HepG2 (cell line): ENCODE results near the gene MTHFD2. TPM values are rescaled to one million over a fixed set of nuclear protein-coding genes. Genes with fewer than 3 reads are reported as not detected.

ENCODE experiments used
- BORCS8-MEF2B ChIP-seq: sonication (generic); formaldehyde crosslinking; IDR thresholded peaks from 2 replicates; pipeline ENCODE4 v1.8.0; 2022; ENCODE audit warnings: mild to moderate bottlenecking, missing genetic modification reagents
- CCDC6 ChIP-seq: sonication (generic); formaldehyde crosslinking; IDR thresholded peaks from 2 replicates; pipeline ENCODE4 v1.8.1; 2022; ENCODE audit warnings: mild to moderate bottlenecking, missing genetic modification reagents, moderate library complexity
- DNMT1 ChIP-seq: sonication (generic); formaldehyde crosslinking; IDR thresholded peaks from 2 replicates; pipeline ENCODE4 v1.5.1; 2020; ENCODE audit warnings: mild to moderate bottlenecking, missing genetic modification reagents
- GPBP1L1 ChIP-seq: sonication (generic); formaldehyde crosslinking; IDR thresholded peaks from 2 replicates; pipeline ENCODE4 v1.5.0; 2020; ENCODE audit warnings: mild to moderate bottlenecking, missing genetic modification reagents
- HNF1B ChIP-seq: sonication (generic); formaldehyde crosslinking; IDR thresholded peaks from 2 replicates; pipeline ENCODE4 v1.5.1; 2020; ENCODE audit warnings: mild to moderate bottlenecking, moderate library complexity, missing genetic modification reagents
- HOMEZ ChIP-seq: IDR thresholded peaks from 2 replicates; pipeline ENCODE4 v1.6.1; 2016; ENCODE audit warnings: low read depth
- PBX3 ChIP-seq: sonication (generic); formaldehyde crosslinking; IDR thresholded peaks from 2 replicates; pipeline ENCODE4 v1.8.1; 2023; ENCODE audit warnings: missing genetic modification reagents, inconsistent platforms, borderline replicate concordance
- STAG1 ChIP-seq: sonication (generic); formaldehyde crosslinking; IDR thresholded peaks from 2 replicates; pipeline ENCODE4 v1.4.0; 2020; ENCODE audit warnings: missing genetic modification reagents
- TCF7 ChIP-seq: sonication (generic); IDR thresholded peaks from 2 replicates; pipeline ENCODE4 v1.6.1; 2016; ENCODE audit warnings: antibody characterized with exemption, low read depth
- TFE3 ChIP-seq: IDR thresholded peaks from 2 replicates; pipeline ENCODE4 v1.6.1; 2016
- ZBTB26 ChIP-seq: IDR thresholded peaks from 2 replicates; pipeline ENCODE4 v1.6.1; 2016; ENCODE audit warnings: missing compliant biosample characterization, missing genetic modification reagents, borderline replicate concordance
- ZNF143 ChIP-seq: sonication (generic); formaldehyde crosslinking; IDR thresholded peaks from 2 replicates; pipeline ENCODE4 v1.4.0; 2020; ENCODE audit warnings: missing genetic modification reagents
- ZNF33A ChIP-seq: sonication (generic); formaldehyde crosslinking; IDR thresholded peaks from 2 replicates; pipeline ENCODE4 v1.5.1; 2020; ENCODE audit warnings: missing genetic modification reagents, mild to moderate bottlenecking, moderate library complexity, borderline replicate concordance
- ZNF557 ChIP-seq: sonication (generic); formaldehyde crosslinking; IDR thresholded peaks from 2 replicates; pipeline ENCODE4 v1.4.0; 2020; ENCODE audit warnings: missing genetic modification reagents
- ZNF629 ChIP-seq: sonication (generic); formaldehyde crosslinking; conservative IDR thresholded peaks from 2 replicates; pipeline ENCODE4 v1.5.0; 2020; ENCODE audit warnings: missing genetic modification reagents
- ZSCAN9 ChIP-seq: IDR thresholded peaks from 2 replicates; pipeline ENCODE4 v1.6.1; 2016; ENCODE audit warnings: borderline replicate concordance
- polyA plus RNA-seq, 8 experiments: library from polyadenylated mRNA; depleted of rRNA in 3 of 8; stranded (reverse) in 7 of 8; unstranded in 1 of 8; fragments of >200 nt; fragmentation: Illumina TruSeq in 4 of 8; extraction: Trizol in 4 of 8; gene quantifications; 2 replicates each; pipeline versions ENCODE4 v1.2.1 to v1.2.3, GENCODE V29; 2011 to 2016; ENCODE audit warnings: low read depth in 4 of 8, missing spikeins in 1 of 8, mixed read lengths in 1 of 8; ENCODE audit not compliant: insufficient read depth in 1 of 8
- total RNA-seq, 5 experiments: library from RNA; depleted of rRNA; stranded (reverse); fragments of >200 nt; fragmentation: Illumina TruSeq; extraction: Trizol; gene quantifications; 2 replicates each; pipeline ENCODE4 v1.2.3, GENCODE V29; 2016; ENCODE audit warnings: low read depth in 1 of 5
- TF ChIP-seq, protein P1 (sequence below): sonication (generic); formaldehyde crosslinking; IDR thresholded peaks from 2 replicates; pipeline ENCODE4 v1.4.0; 2020; ENCODE audit warnings: missing genetic modification reagents
- TF ChIP-seq, protein P2 (sequence below): sonication (generic); formaldehyde crosslinking; IDR thresholded peaks from 2 replicates; pipeline ENCODE4 v1.4.0; 2020; ENCODE audit warnings: mild to moderate bottlenecking, missing genetic modification reagents

Gene MTHFD2
- total and polyA plus RNA-seq, 2 of the 13 experiments (the other 11 are each of a cell fraction or from before 2014, with no cell fraction given) = 188 to 269 TPM

DNA sequence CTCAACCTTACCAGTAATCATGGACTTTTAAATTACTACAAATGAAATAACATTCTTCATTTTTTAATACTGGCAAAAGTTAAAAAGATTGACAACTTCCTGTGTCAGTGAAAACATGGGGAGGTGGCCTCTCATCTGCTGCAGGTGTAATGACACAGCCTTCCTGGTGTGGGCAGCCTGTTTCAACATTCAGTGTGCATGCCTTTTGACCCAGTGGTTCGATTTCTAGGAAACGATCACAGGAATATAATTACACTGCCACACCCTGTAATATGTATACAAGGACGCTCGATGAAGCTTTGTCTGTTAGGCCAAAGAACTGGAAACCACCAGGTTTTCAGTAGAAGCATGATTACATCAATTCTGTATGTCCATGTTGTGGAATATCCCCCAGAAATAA is 68.7 kb downstream of the MTHFD2 start (continued):
- no peak for TF ChIP-seq ZNF143 (CRISPR knock-in tag)
- 0 out of 2 replicates have a peak, but pooled peaks have one; percentile 43 for TF ChIP-seq HOMEZ (CRISPR knock-in tag)
- TF ChIP-seq TFE3 (CRISPR knock-in tag) = no peak
- TF ChIP-seq TCF7 = no peak
- TF ChIP-seq ZSCAN9 (CRISPR knock-in tag) = no peak
- no peak for TF ChIP-seq PBX3
- no peak for TF ChIP-seq DNMT1 (CRISPR knock-in tag)
- TF ChIP-seq, protein P1, sequence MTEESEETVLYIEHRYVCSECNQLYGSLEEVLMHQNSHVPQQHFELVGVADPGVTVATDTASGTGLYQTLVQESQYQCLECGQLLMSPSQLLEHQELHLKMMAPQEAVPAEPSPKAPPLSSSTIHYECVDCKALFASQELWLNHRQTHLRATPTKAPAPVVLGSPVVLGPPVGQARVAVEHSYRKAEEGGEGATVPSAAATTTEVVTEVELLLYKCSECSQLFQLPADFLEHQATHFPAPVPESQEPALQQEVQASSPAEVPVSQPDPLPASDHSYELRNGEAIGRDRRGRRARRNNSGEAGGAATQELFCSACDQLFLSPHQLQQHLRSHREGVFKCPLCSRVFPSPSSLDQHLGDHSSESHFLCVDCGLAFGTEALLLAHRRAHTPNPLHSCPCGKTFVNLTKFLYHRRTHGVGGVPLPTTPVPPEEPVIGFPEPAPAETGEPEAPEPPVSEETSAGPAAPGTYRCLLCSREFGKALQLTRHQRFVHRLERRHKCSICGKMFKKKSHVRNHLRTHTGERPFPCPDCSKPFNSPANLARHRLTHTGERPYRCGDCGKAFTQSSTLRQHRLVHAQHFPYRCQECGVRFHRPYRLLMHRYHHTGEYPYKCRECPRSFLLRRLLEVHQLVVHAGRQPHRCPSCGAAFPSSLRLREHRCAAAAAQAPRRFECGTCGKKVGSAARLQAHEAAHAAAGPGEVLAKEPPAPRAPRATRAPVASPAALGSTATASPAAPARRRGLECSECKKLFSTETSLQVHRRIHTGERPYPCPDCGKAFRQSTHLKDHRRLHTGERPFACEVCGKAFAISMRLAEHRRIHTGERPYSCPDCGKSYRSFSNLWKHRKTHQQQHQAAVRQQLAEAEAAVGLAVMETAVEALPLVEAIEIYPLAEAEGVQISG = 0 out of 2 replicates have a peak, but pooled peaks have one; percentile 15
- TF ChIP-seq CCDC6 = no peak
- TF ChIP-seq, protein P2, sequence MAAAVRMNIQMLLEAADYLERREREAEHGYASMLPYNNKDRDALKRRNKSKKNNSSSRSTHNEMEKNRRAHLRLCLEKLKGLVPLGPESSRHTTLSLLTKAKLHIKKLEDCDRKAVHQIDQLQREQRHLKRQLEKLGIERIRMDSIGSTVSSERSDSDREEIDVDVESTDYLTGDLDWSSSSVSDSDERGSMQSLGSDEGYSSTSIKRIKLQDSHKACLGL (CRISPR knock-in tag) = no peak
- TF ChIP-seq ZNF557 (CRISPR knock-in tag) = no peak
- peak; percentile 75 for TF ChIP-seq STAG1 (CRISPR knock-in tag)
- no peak for TF ChIP-seq GPBP1L1 (CRISPR knock-in tag)
- TF ChIP-seq ZNF629 (CRISPR knock-in tag) = no peak
- no peak for TF ChIP-seq ZNF33A
- TF ChIP-seq HNF1B = 0 out of 2 replicates have a peak, but pooled peaks have one; percentile 20
- no peak for TF ChIP-seq BORCS8-MEF2B (CRISPR knock-in tag)
- TF ChIP-seq ZBTB26 (CRISPR knock-in tag) = no peak
